IMR-90 (cell line): ENCODE data around the gene SLX4IP.

Source experiments
- CEBPB ChIP-seq: IDR thresholded peaks from 2 replicates; pipeline ENCODE4 v1.6.1; 2012; ENCODE audit warnings: low read depth, low read length, improper control_type of control experiment
- RAD21 ChIP-seq: IDR thresholded peaks from 2 replicates; pipeline ENCODE4 v1.6.1; 2012; ENCODE audit warnings: low read length, improper control_type of control experiment
- TF ChIP-seq, protein P1 (sequence below): fragments of 150-350 bp; IDR thresholded peaks from 2 replicates; pipeline ENCODE4 v1.6.1; 2017; ENCODE audit warnings: mild to moderate bottlenecking, antibody characterized with exemption, low read length, low read depth

DNA sequence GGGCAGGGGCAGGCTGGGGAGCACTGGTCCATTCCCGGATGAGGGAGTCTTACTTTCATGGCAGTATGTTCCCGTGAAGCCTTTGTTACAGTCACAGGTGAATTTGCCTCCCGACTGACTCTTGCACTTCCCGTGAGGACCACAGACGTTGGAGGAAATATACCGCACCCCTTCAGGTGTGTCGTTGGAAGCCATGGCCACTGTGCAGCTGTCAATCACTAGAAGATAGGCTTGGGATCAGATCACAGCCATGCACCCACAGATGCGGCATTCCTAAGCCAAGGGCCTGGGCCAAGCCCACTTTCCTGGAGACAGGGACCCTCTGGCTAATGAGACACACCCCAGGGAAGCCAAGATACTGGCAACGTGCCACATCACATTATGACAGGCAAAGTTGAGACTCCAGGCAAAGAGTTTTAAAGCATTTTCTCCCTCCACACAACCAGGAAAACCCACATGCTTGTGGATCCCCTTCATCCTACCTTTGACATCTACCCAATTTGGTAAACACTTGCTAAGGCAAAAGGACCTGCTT lies 211.8 kb downstream of the SLX4IP start:
- TF ChIP-seq CEBPB (no peak), RAD21 (no peak)
- TF ChIP-seq, protein P1, sequence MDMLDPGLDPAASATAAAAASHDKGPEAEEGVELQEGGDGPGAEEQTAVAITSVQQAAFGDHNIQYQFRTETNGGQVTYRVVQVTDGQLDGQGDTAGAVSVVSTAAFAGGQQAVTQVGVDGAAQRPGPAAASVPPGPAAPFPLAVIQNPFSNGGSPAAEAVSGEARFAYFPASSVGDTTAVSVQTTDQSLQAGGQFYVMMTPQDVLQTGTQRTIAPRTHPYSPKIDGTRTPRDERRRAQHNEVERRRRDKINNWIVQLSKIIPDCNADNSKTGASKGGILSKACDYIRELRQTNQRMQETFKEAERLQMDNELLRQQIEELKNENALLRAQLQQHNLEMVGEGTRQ, result no peak
